A673 (cell line): ENCODE measurements around the gene ADAMTS14.

Source experiments
- EZH2 ChIP-seq: fragments of 200-600 bp; sonication (generic); IDR thresholded peaks from 2 replicates; pipeline ENCODE4 v1.6.1; 2017; ENCODE audit warnings: borderline replicate concordance, low read depth, mild to moderate bottlenecking, mixed read lengths, antibody characterized with exemption, low read length; ENCODE audit not compliant: poor library complexity, severe bottlenecking
- TF ChIP-seq, protein P1 (sequence below): fragments of 300-800, 200-600 bp; sonication (generic); conservative IDR thresholded peaks from 2 replicates; pipeline ENCODE4 v1.5.1; 2017; ENCODE audit warnings: low read depth, mild to moderate bottlenecking, antibody characterized with exemption, low read length, moderate library complexity, mixed read lengths

DNA sequence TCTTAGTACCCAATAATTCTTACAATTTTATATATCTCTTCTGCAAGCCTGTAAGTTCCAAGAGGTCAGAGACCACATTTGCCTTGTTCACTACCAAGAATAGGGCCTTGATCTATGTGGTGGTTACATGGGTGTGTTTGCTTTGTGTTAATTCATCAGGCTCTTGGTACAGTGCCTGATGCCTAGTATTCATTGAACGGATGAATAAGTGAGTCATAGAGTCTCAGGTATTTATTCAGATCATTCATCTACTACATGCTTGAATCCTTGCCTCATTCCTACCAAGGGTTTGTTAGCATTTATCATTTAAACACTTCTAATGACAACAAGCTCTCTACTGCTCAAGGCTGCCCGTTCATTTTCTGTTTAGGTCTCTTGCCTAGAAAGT, 132.1 kb downstream of the ADAMTS14 start:
- TF ChIP-seq, protein P1, sequence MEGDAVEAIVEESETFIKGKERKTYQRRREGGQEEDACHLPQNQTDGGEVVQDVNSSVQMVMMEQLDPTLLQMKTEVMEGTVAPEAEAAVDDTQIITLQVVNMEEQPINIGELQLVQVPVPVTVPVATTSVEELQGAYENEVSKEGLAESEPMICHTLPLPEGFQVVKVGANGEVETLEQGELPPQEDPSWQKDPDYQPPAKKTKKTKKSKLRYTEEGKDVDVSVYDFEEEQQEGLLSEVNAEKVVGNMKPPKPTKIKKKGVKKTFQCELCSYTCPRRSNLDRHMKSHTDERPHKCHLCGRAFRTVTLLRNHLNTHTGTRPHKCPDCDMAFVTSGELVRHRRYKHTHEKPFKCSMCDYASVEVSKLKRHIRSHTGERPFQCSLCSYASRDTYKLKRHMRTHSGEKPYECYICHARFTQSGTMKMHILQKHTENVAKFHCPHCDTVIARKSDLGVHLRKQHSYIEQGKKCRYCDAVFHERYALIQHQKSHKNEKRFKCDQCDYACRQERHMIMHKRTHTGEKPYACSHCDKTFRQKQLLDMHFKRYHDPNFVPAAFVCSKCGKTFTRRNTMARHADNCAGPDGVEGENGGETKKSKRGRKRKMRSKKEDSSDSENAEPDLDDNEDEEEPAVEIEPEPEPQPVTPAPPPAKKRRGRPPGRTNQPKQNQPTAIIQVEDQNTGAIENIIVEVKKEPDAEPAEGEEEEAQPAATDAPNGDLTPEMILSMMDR, result no peak
- no peak for TF ChIP-seq EZH2
